Karpas-422 (cell line): ENCODE results near the gene C10orf143. TPM values are rescaled to one million over a fixed set of nuclear protein-coding genes. Genes with fewer than 3 reads are reported as not detected.

Experiments
- DNase-seq: peaks from one replicate; pipeline ENCODE4 v3.0.0-alpha.2; 2015
- H2AFZ ChIP-seq: fragments of 200-600 bp; sonication (generic); 2 replicates; pipeline ENCODE4 v1.6.1; 2014; ENCODE audit warnings: antibody characterized with exemption, low read length, mixed read lengths
- H3K27ac ChIP-seq: fragments of 200-600 bp; sonication (generic); 2 replicates; pipeline ENCODE4 v1.5.1; 2014; ENCODE audit warnings: mild to moderate bottlenecking, low read length, moderate library complexity
- H3K27me3 ChIP-seq: fragments of 200-600 bp; sonication (generic); 2 replicates; pipeline ENCODE4 v1.6.1; 2014; ENCODE audit warnings: low read length, mixed read lengths
- H3K36me3 ChIP-seq: fragments of 200-600 bp; sonication (generic); 2 replicates; pipeline ENCODE4 v1.6.1; 2014; ENCODE audit warnings: low read length, mixed read lengths; ENCODE audit not compliant: insufficient read depth
- H3K4me1 ChIP-seq: fragments of 200-600 bp; sonication (generic); 2 replicates; pipeline ENCODE4 v1.6.1; 2014; ENCODE audit warnings: mild to moderate bottlenecking, low read length, mixed read lengths
- H3K4me2 ChIP-seq: fragments of 200-600 bp; sonication (generic); 2 replicates; pipeline ENCODE4 v1.6.1; 2014; ENCODE audit warnings: low read length, low read depth, mild to moderate bottlenecking; ENCODE audit not compliant: poor library complexity, severe bottlenecking
- H3K4me3 ChIP-seq: fragments of 200-600 bp; sonication (generic); 2 replicates; pipeline ENCODE4 v1.5.1; 2014; ENCODE audit warnings: mild to moderate bottlenecking, antibody characterized with exemption, low read length, mixed read lengths
- H3K79me2 ChIP-seq: fragments of 200-600 bp; sonication (generic); 2 replicates; pipeline ENCODE4 v1.6.1; 2014; ENCODE audit warnings: mild to moderate bottlenecking, low read length, mixed read lengths
- H3K9ac ChIP-seq: fragments of 200-600 bp; sonication (generic); 2 replicates; pipeline ENCODE4 v1.6.0; 2014; ENCODE audit warnings: low read length
- H3K9me2 ChIP-seq: fragments of 200-600 bp; sonication (generic), shearing (Covaris generic); replicated peaks from 2 replicates; pipeline ENCODE4 v1.6.0; 2014; ENCODE audit warnings: mild to moderate bottlenecking, low read length, moderate library complexity; ENCODE audit not compliant: insufficient read depth
- H3K9me3 ChIP-seq: fragments of 300-700, 200-600 bp; sonication (generic); 2 replicates; pipeline ENCODE4 v1.6.1; 2014; ENCODE audit warnings: low read length, mixed read lengths
- H4K20me1 ChIP-seq: fragments of 200-600 bp; sonication (generic); 2 replicates; pipeline ENCODE4 v1.6.1; 2014; ENCODE audit warnings: mild to moderate bottlenecking, antibody characterized with exemption, low read length, low read depth; ENCODE audit not compliant: insufficient read depth
- total RNA-seq: library from RNA; depleted of rRNA; stranded (reverse); fragments of >200 nt; shearing (Covaris generic); gene quantifications from 2 replicates; pipeline ENCODE4 v1.2.3, GENCODE V29; 2014; ENCODE audit warnings: low replicate concordance

The C10orf143 gene
- total RNA-seq, 1 experiment from 2014 or later, result 0.75 TPM

- H3K4me3 ChIP-seq, result no peak overlapping the region
- no peak overlapping the region for H3K4me2 ChIP-seq
- H3K36me3 ChIP-seq, result no peaks in the 10 kb centered on the region
- no peak overlapping the region for H2AFZ ChIP-seq
- H3K27ac ChIP-seq, result no peak overlapping the region
- H3K27me3 ChIP-seq, result no peaks in the 10 kb centered on the region
- no peaks in the 10 kb centered on the region for H4K20me1 ChIP-seq
- H3K9me3 ChIP-seq, result no peaks in the 10 kb centered on the region
- no peak overlapping the region for H3K9ac ChIP-seq
- H3K9me2 ChIP-seq, result no peaks in the 10 kb centered on the region
- DNase-seq, result no peak
- H3K79me2 ChIP-seq, result no peaks in the 10 kb centered on the region
- H3K4me1 ChIP-seq, result no peaks in the 10 kb centered on the region
Measured at GRCh38 chr10:130018730-130019185, 91.9 kb downstream of the C10orf143 start.

GRCh38 chr10:130018265-130018664 is 92.4 kb downstream of the C10orf143 start:
- Histone ChIP-seq H3K27me3 (no peaks in the 10 kb centered on the region), H3K79me2 (no peaks in the 10 kb centered on the region), H3K9me2 (no peaks in the 10 kb centered on the region), H2AFZ (no peak overlapping the region), H3K4me2 (no peak overlapping the region), H3K36me3 (no peaks in the 10 kb centered on the region), H3K4me1 (no peaks in the 10 kb centered on the region), H4K20me1 (no peaks in the 10 kb centered on the region), H3K27ac (no peak overlapping the region), H3K4me3 (no peak overlapping the region), H3K9ac (no peak overlapping the region), H3K9me3 (no peaks in the 10 kb centered on the region)
- DNase-seq, result no peak

GRCh38 chr10:130017631-130018022 is 93.0 kb downstream of the C10orf143 start:
- Histone ChIP-seq H3K4me3 (no peak overlapping the region), H4K20me1 (no peaks in the 10 kb centered on the region), H3K9me2 (no peaks in the 10 kb centered on the region), H3K27me3 (no peaks in the 10 kb centered on the region), H3K27ac (no peak overlapping the region), H3K4me2 (no peak overlapping the region), H3K79me2 (no peaks in the 10 kb centered on the region), H3K36me3 (no peaks in the 10 kb centered on the region), H3K9ac (no peak overlapping the region), H3K4me1 (no peaks in the 10 kb centered on the region), H2AFZ (no peak overlapping the region), H3K9me3 (no peaks in the 10 kb centered on the region)
- DNase-seq, result no peak

DNA sequence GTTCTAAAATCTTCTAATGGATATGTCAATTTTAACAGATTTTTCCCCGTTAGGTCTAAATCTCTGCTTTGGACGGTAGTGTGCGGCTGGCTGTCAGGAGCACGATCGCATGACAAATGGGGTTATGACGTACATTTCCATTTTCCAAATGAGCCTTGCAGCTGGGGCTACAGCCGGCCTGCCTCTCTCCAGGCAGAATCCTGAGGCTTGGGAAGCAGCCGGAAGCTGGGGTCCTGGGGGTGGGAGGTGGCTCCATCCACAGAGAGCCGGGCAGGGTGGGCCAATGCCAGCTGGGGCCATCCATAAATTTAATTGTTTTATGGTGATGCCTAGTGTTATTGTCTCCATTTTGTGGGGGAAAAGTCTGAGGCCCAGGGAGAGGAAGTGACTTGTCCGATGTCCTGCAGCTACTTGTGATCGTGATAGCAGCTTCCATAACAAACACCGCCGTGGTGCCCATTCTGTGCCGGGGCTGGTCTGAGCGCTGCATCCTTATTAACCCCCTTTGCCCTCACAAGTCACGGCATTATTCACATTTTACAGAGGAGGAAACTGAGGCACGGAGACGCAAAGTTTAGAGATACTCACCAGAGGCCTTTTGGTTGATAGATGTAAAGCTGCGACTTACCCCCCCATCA is 93.5 kb downstream of the C10orf143 start:
- H3K9ac ChIP-seq, result no peak overlapping the region
- no peak for DNase-seq
- no peaks in the 10 kb centered on the region for H3K36me3 ChIP-seq
- H3K27me3 ChIP-seq, result no peaks in the 10 kb centered on the region
- H3K4me2 ChIP-seq, result no peak overlapping the region
- H3K4me1 ChIP-seq, result no peaks in the 10 kb centered on the region
- H3K9me3 ChIP-seq, result no peaks in the 10 kb centered on the region
- H3K9me2 ChIP-seq, result no peaks in the 10 kb centered on the region
- no peak overlapping the region for H2AFZ ChIP-seq
- H3K27ac ChIP-seq, result no peak overlapping the region
- no peak overlapping the region for H3K4me3 ChIP-seq
- H3K79me2 ChIP-seq, result no peaks in the 10 kb centered on the region
- H4K20me1 ChIP-seq, result no peaks in the 10 kb centered on the region

GRCh38 chr10:130016095-130016494 is 94.5 kb downstream of the C10orf143 start:
- H3K36me3 ChIP-seq, result no peaks in the 10 kb centered on the region
- H3K27me3 ChIP-seq, result no peaks in the 10 kb centered on the region
- H2AFZ ChIP-seq, result no peak overlapping the region
- H3K9ac ChIP-seq, result no peak overlapping the region
- H3K9me2 ChIP-seq, result no peaks in the 10 kb centered on the region
- H3K4me3 ChIP-seq, result no peak overlapping the region
- no peak overlapping the region for H3K4me2 ChIP-seq
- no peaks in the 10 kb centered on the region for H4K20me1 ChIP-seq
- no peak for DNase-seq
- H3K9me3 ChIP-seq, result no peaks in the 10 kb centered on the region
- H3K27ac ChIP-seq, result no peak overlapping the region
- H3K79me2 ChIP-seq, result no peaks in the 10 kb centered on the region
- H3K4me1 ChIP-seq, result no peaks in the 10 kb centered on the region

GRCh38 chr10:130015075-130015695 is 95.4 kb downstream of the C10orf143 start:
- Histone ChIP-seq H3K4me2 (no peak overlapping the region), H3K9ac (no peak overlapping the region), H3K9me2 (no peaks in the 10 kb centered on the region), H3K79me2 (no peaks in the 10 kb centered on the region), H2AFZ (no peak overlapping the region), H3K36me3 (no peaks in the 10 kb centered on the region), H3K4me1 (no peaks in the 10 kb centered on the region), H3K9me3 (no peaks in the 10 kb centered on the region), H3K4me3 (no peak overlapping the region), H4K20me1 (no peaks in the 10 kb centered on the region), H3K27me3 (no peaks in the 10 kb centered on the region), H3K27ac (no peak overlapping the region)
- DNase-seq, result no peak

DNA sequence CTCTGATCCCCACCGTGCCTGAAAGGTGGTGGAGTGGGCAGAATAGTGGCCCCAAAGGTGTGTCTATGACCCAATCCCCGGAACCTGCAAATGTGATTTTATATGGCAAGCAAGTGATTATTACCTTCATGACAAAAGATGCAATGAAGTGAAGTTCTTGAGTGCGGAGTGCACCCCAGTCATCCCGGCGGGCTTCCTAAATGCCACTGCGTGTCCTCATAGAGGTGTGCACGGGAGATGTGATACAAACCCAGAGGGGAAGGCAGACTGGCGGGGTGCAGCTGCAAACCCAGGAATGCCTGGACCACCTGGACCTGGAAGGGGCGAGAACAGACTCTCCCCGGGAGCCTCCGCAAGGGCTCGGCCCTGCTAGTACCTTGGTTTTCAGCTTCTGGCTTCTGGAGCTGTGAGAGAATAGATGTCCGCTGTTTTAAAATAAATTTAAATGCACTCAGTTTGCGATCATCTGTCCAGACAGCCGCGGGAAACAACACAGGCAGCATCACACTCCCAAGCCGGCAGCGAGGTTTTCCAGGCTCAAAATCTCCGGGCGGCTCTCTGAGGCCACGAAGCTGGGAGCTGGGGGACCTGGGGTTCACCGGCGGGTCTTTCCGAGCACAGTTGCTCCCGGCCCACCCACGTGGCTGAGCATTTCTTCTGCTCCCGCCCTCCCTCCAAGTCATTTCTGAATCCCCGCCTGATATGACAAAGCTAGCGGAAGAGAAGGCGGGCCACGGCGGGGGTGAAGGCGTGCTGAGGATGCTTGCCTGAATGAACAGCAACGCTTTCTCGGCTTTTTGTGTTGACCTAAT is 96.2 kb downstream of the C10orf143 start:
- Histone ChIP-seq H3K79me2 (no peaks in the 10 kb centered on the region), H3K27ac (no peak overlapping the region), H3K9ac (no peak overlapping the region), H4K20me1 (no peaks in the 10 kb centered on the region), H3K4me1 (no peaks in the 10 kb centered on the region), H3K36me3 (no peaks in the 10 kb centered on the region), H3K4me3 (no peak overlapping the region), H3K27me3 (no peaks in the 10 kb centered on the region), H3K9me3 (no peaks in the 10 kb centered on the region), H3K9me2 (no peaks in the 10 kb centered on the region), H3K4me2 (no peak overlapping the region), H2AFZ (no peak overlapping the region)
- DNase-seq, result no peak
